Neutrophil (primary cell): Measurements from ENCODE around the gene NTSR1.

Experiments
- H3K27ac ChIP-seq: fragments of 200-600 bp; sonication (generic); 2 replicates; pipeline ENCODE4 v1.5.1; 2016; ENCODE audit warnings: mild to moderate bottlenecking, moderate library complexity
- H3K27me3 ChIP-seq: fragments of 200-600 bp; sonication (generic); 2 replicates; pipeline ENCODE4 v1.6.0; 2016; ENCODE audit warnings: mild to moderate bottlenecking
- H3K36me3 ChIP-seq: fragments of 200-600 bp; sonication (generic); 2 replicates; pipeline ENCODE4 v1.5.1; 2017
- H3K4me1 ChIP-seq, 2 experiments: fragments of 200-600 bp in 1 of 2; sonication (generic) in 1 of 2; 1 replicate in 1 of 2; 2 replicates in 1 of 2; pipeline versions ENCODE4 v1.5.1 to v1.6.1; 2013 to 2016; ENCODE audit warnings: low read depth in 1 of 2, low read length in 1 of 2, mild to moderate bottlenecking in 1 of 2, moderate library complexity in 1 of 2; ENCODE audit not compliant: control insufficient read depth in 1 of 2, insufficient read depth in 1 of 2
- H3K4me3 ChIP-seq, 2 experiments: fragments of 200-600 bp in 1 of 2; sonication (generic) in 1 of 2; 1 replicate in 1 of 2; 2 replicates in 1 of 2; pipeline ENCODE4 v1.5.1; 2013 to 2016; ENCODE audit warnings: low read depth in 1 of 2, low read length in 1 of 2, mild to moderate bottlenecking in 1 of 2, moderate library complexity in 1 of 2
- H3K9me3 ChIP-seq: fragments of 200-600 bp; sonication (generic); 2 replicates; pipeline ENCODE4 v1.5.1; 2016
- CTCF ChIP-seq: fragments of 200-600 bp; sonication (generic); IDR thresholded peaks from 2 replicates; pipeline ENCODE4 v1.5.1; 2016; ENCODE audit warnings: antibody characterized with exemption

The NTSR1 gene

GRCh38 chr20:62770916-62771315, 62.3 kb downstream of the NTSR1 start:
- H3K4me3 ChIP-seq = no peak overlapping the region
- H3K27me3 ChIP-seq = peaks cover 3% of the 10 kb centered on the region
- H3K27ac ChIP-seq = no peak overlapping the region
- peaks cover 18 to 30% of the 10 kb centered on the region in 2 experiments for H3K4me1 ChIP-seq
- H3K9me3 ChIP-seq = no peaks in the 10 kb centered on the region
- H3K36me3 ChIP-seq = no peaks in the 10 kb centered on the region
- no peak for TF ChIP-seq CTCF

DNA sequence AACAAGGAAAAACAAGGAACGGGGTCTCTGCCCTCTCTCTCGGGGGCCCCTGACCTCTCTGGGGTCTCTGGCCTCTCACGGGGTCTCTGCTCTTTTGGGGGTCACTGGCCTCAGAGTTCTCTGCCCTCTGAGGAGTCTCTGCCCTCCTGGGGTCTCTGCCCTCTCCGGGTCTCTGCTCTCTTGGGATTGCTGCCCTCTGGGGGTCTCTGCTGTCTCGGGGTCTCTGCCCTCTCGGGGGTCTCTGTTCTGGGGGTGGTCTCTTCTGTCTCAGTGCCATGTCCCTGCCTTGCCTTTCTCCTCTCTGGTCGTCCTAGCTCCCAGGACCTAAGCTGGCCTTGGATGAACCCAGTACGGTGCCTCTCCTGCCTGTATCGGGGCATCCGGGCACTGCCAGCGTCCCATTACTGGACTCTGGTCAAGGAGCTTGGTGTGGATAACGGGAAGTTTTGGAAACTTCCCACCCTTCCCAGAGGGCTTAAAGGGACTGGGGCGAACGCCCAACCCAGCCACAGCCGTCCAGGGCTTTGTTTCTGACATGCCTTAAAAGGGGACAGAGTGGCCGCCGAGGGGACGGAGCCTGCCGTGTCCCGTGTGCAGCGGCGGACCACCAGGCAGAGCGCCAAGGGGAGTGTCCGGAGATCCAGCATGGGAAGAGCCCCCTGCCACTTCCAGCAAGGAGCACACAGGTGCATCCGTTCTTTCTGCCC, 62.9 kb downstream of the NTSR1 start:
- H3K27ac ChIP-seq = no peak overlapping the region
- no peak overlapping the region for H3K4me3 ChIP-seq
- no peaks in the 10 kb centered on the region for H3K9me3 ChIP-seq
- no peaks in the 10 kb centered on the region for H3K27me3 ChIP-seq
- TF ChIP-seq CTCF = no peak
- no peaks in the 10 kb centered on the region for H3K36me3 ChIP-seq
- H3K4me1 ChIP-seq = peaks cover 25 to 36% of the 10 kb centered on the region in 2 experiments

GRCh38 chr20:62772103-62772611, 63.5 kb downstream of the NTSR1 start:
- Histone ChIP-seq H3K27me3 (no peaks in the 10 kb centered on the region), H3K9me3 (no peaks in the 10 kb centered on the region), H3K4me1 (peaks cover 30 to 42% of the 10 kb centered on the region in 2 experiments), H3K27ac (no peak overlapping the region), H3K36me3 (no peaks in the 10 kb centered on the region), H3K4me3 (no peak overlapping the region)
- TF ChIP-seq CTCF = no peak

DNA sequence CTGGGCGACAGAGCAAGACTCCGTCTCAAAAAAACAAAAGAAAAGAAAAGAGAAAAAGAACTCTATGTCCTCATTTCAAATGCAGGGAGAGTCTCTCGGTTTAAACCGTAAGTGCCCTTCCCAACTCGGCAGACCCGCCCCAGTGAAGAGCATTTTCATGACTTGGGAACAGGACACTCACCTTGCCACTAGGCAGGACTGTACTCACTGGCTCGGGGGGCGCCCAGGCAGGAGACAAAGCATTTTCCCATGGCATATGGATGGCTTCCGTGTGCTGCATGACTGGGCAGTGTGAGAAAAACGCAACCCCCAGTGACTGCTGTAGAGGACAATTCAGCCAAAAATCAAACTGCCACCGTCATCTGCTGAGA, 64.0 kb downstream of the NTSR1 start:
- H3K36me3 ChIP-seq = no peaks in the 10 kb centered on the region
- peaks cover 34 to 47% of the 10 kb centered on the region in 2 experiments for H3K4me1 ChIP-seq
- no peak for TF ChIP-seq CTCF

DNA sequence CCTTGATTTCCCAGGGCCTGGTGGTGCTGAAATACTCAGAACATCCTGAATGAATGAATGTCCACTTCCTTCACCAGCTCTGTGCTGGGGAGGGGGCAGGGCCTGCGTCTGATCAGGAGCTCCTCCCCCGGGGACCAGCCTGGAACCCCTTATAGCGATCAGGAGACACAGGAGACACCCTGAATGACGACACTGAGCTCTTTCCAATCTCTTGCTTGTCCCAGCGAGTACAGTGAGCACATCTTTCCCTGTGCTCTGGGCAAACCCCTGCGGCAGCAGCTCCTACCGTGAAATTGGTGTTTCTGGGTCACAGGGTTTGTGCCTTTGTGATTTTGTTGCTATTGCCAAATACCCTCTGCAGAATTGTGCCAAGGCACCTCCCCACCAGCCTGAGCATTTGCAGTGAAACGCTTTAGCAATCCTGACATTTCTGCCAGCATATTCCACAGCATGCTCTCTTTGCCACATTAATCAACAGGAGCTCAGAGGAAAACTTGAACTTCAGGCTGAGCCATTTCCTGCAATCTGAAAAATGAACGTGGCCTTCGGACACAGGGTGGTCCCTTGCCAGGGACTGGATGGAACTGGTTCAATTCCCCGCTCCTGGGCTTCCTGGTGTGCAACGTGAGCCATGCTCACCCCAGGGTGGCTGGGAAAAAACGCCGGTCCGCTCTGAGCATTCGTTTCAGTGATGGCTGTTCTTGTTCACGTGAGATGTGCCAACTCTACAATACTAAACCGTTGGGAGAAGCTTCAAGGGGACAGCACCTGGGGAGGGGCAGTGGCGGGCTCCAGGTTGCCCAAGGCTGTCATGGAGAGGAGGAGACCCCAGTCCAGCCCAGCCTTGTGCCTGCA, 64.6 kb downstream of the NTSR1 start:
- H3K9me3 ChIP-seq = no peaks in the 10 kb centered on the region
- H3K36me3 ChIP-seq = no peaks in the 10 kb centered on the region
- TF ChIP-seq CTCF = no peak
- no peak overlapping the region for H3K4me3 ChIP-seq
- no peaks in the 10 kb centered on the region for H3K27me3 ChIP-seq
- peaks cover 40 to 47% of the 10 kb centered on the region in 2 experiments for H3K4me1 ChIP-seq
- peak overlapping the region; percentile 23 for H3K27ac ChIP-seq

More for the DNA sequence above, 64.0 kb downstream of the NTSR1 start:
- no peaks in the 10 kb centered on the region for H3K9me3 ChIP-seq
- no peak overlapping the region for H3K4me3 ChIP-seq
- H3K27me3 ChIP-seq = no peaks in the 10 kb centered on the region
- H3K27ac ChIP-seq = no peak overlapping the region
